Upper lobe of right lung (tissue), 1 donor: ENCODE data around the gene PRDM13. TPM values are rescaled to one million over a fixed set of nuclear protein-coding genes. Genes with fewer than 3 reads are reported as not detected.
"Not testable (repeated sequence)": the region's sequence is repeated elsewhere in the genome, so short reads cannot be mapped to it uniquely, and the experiment has no call there.

Experiments
- ATAC-seq: fragments of 200-7000 bp; cut with Tn5 transposase; one replicate; pipeline ENCODE4 v1.9.1; 2020; ENCODE audit warnings: mild to moderate bottlenecking, moderate library complexity
- DNase-seq: peaks from one replicate; pipeline ENCODE4 v3.0.0-alpha.2; 2020
- H3K27ac ChIP-seq: fragments of 200-600 bp; one replicate; pipeline ENCODE4 v1.8.0; 2022
- H3K27me3 ChIP-seq: fragments of 200-600 bp; one replicate; pipeline ENCODE4 v1.8.0; 2022; ENCODE audit warnings: mild to moderate bottlenecking
- H3K36me3 ChIP-seq: fragments of 200-600 bp; one replicate; pipeline ENCODE4 v1.8.0; 2022
- H3K4me1 ChIP-seq: fragments of 200-600 bp; one replicate; pipeline ENCODE4 v1.8.0; 2022
- H3K4me3 ChIP-seq: fragments of 200-600 bp; one replicate; pipeline ENCODE4 v1.8.0; 2022; ENCODE audit warnings: mild to moderate bottlenecking
- H3K9me3 ChIP-seq: fragments of 200-600 bp; one replicate; pipeline ENCODE4 v1.8.0; 2022
- CTCF ChIP-seq: fragments of 200-600 bp; IDR thresholded peaks from one replicate; pipeline ENCODE4 v1.8.0; 2022; ENCODE audit warnings: antibody characterized with exemption
- intact Hi-C: fragments of 100-400 bp; cut with DNase I; formaldehyde crosslinking; loops from one replicate; pipeline ENCODE4 v1.11.0; 2022
- total RNA-seq: library from RNA; stranded (reverse); fragmentation: NEBNext Ultra II Directional; extraction: Animal tissue kit (Norgen Biotek cat#: 25700); gene quantifications from one replicate; pipeline ENCODE4 v1.2.1, GENCODE V29; 2021
- donor health status: DM: no; HTN: yes; CAD: no; lungs with severe emphysema.

Gene PRDM13
- total RNA-seq, 1 donor from 2014 or later, result not detected

GRCh38 chr6:99641270-99641669 is 34.6 kb downstream of the PRDM13 start:
- H3K9me3 ChIP-seq, result no peaks in the 10 kb centered on the region
- no peak for ATAC-seq
- no peaks in the 10 kb centered on the region for H3K4me1 ChIP-seq
- peaks cover 10% of the 10 kb centered on the region for H3K27me3 ChIP-seq
- intact Hi-C loops, result no loop called here
- H3K27ac ChIP-seq, result no peak overlapping the region
- H3K36me3 ChIP-seq, result no peaks in the 10 kb centered on the region
- H3K4me3 ChIP-seq, result no peak overlapping the region
- no peak for DNase-seq
- TF ChIP-seq CTCF, result no peak

DNA sequence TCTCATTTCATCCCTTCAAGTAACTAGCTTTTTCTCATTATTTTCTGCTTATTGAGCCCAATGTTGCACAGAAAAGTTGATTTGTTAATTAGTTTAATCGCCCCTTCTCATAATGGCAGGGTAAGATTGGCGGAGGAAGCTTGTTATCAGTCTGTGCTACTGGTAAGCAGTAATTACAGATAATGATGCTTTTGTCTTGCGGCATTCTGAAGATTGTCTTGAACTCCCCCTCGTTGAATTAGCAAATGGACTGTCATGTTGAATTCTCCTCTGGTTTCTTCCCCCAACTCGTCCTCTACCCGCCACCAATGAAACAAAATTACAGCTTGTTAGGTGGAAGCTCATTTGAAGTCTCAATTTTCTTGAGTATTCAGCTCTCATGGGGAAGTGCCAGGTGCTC is 39.4 kb downstream of the PRDM13 start:
- TF ChIP-seq CTCF, result no peak
- Histone ChIP-seq H3K27ac (no peak overlapping the region), H3K4me3 (no peak overlapping the region), H3K36me3 (no peaks in the 10 kb centered on the region), H3K9me3 (no peaks in the 10 kb centered on the region), H3K27me3 (peaks cover 10% of the 10 kb centered on the region), H3K4me1 (no peaks in the 10 kb centered on the region)
- ATAC-seq, result no peak
- DNase-seq, result no peak
- intact Hi-C loops, result no loop called here

- H3K4me1 ChIP-seq, intact Hi-C loops, H3K36me3 ChIP-seq, H3K27ac ChIP-seq, H3K9me3 ChIP-seq, DNase-seq, H3K4me3 ChIP-seq, H3K27me3 ChIP-seq, ATAC-seq: not testable (repeated sequence)
Measured at GRCh38 chr6:99650091-99650571, 43.5 kb downstream of the PRDM13 start.

DNA sequence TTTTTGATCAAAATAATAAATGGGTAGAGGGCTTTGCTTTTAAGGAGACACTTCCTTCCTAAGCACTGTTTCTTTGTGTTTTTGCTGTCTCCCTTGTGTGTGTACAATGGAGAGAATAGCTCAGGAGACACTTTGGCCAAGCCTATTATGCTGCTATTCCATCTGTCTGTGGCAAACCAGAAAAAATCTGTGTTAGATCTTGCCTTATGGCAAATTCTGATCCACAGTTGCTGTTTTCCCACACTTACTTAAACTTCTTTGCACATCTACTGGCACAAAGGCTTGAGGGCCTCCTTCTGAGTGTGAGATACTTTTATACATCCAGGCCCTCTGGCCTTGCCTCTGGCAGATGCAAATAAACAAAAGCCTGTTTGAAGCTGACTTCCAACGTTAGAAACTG is 53.6 kb downstream of the PRDM13 start:
- no peaks in the 10 kb centered on the region for H3K27me3 ChIP-seq
- intact Hi-C loops, result no loop called here

DNA sequence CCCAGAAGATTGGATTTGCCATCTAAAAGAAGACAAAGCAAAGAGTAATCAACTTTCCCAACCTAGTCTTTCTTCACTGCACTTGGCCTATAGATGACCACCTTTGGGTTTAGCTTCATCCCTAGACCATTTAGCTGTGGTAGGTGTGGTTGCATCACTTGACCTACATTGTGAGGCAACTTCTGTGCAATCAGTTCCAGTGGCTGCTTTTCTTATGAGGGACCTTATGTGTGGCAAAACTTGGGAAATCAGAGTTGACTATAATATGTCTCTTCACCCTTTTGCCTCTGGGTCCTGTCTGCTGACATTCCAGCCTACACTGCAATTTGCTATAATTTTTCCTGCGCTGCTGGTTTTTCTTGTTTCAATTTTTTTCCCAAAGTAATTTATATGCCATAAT is 55.2 kb downstream of the PRDM13 start:
- no peak for TF ChIP-seq CTCF
- Histone ChIP-seq H3K36me3 (no peaks in the 10 kb centered on the region), H3K27me3 (no peaks in the 10 kb centered on the region), H3K4me1 (no peaks in the 10 kb centered on the region), H3K9me3 (no peaks in the 10 kb centered on the region), H3K27ac (no peak overlapping the region), H3K4me3 (no peak overlapping the region)
- DNase-seq (no peak), ATAC-seq (no peak)
- intact Hi-C loops, result no loop called here

More for the DNA sequence above, 53.6 kb downstream of the PRDM13 start:
- Histone ChIP-seq H3K9me3 (no peaks in the 10 kb centered on the region), H3K27ac (no peak overlapping the region), H3K4me3 (no peak overlapping the region), H3K36me3 (no peaks in the 10 kb centered on the region), H3K4me1 (no peaks in the 10 kb centered on the region)
- no peak for ATAC-seq
- no peak for TF ChIP-seq CTCF
- DNase-seq, result no peak

GRCh38 chr6:99662616-99663015 is 56.0 kb downstream of the PRDM13 start:
- Histone ChIP-seq H3K9me3 (no peaks in the 10 kb centered on the region), H3K4me3 (no peak overlapping the region), H3K27me3 (no peaks in the 10 kb centered on the region), H3K36me3 (no peaks in the 10 kb centered on the region), H3K4me1 (no peaks in the 10 kb centered on the region), H3K27ac (no peak overlapping the region)
- DNase-seq (no peak), ATAC-seq (no peak)
- no peak for TF ChIP-seq CTCF
- intact Hi-C loops, result no loop called here

Other genes with a start within 250 kb of the PRDM13 start
- gene COQ3, start 212.6 kb upstream of the PRDM13 start, total RNA-seq, result 3.9 TPM
- 111 TPM for gene PNISR, start 181.5 kb upstream of the PRDM13 start, total RNA-seq
- gene USP45, start 91.4 kb upstream of the PRDM13 start, total RNA-seq, result 8.3 TPM
- 40.3 TPM for gene CCNC, start 38.2 kb upstream of the PRDM13 start, total RNA-seq